Esophagus squamous epithelium (tissue), 4 donors: ENCODE results near the gene GPRASP3.

Experiments
- CTCF ChIP-seq, 6 experiments: fragments of 450-650 bp in 4 of 6; fragments of 200-600 bp in 2 of 6; sonication (generic) in 2 of 6; IDR thresholded peaks; one replicate each; pipeline ENCODE4 v1.5.1; 2016 to 2019; ENCODE audit warnings: antibody characterized with exemption in 6 of 6, mild to moderate bottlenecking in 4 of 6, moderate library complexity in 4 of 6
- POLR2A ChIP-seq, 4 donors: fragments of 450-650 bp; IDR thresholded peaks; one replicate each; pipeline ENCODE4 v1.6.1; 2017; ENCODE audit warnings: antibody characterized with exemption in 4 of 4, mild to moderate bottlenecking in 4 of 4, moderate library complexity in 3 of 4

DNA sequence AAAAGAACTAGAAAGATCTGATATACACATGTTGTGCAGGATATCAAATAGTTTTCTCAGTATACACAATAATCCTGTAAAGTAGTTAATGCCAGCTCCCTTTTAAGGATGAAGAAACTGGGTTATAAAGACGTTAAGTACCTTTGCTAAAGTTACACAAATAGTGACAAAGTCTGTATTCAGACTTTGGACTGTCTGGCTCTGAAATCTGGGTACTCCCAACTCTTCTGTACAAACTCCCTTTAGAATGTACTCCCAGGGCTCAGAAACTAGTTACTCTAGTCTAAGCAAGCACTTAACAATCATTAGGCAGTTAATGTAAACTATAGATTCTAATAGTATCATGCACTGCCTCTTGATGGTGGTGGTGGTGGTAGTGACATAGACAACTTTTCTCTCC, 7.2 kb downstream of the GPRASP3 start:
- TF ChIP-seq CTCF (IDR thresholded peaks at IDR 0.05) = no peak
- TF ChIP-seq POLR2A (IDR thresholded peaks at IDR 0.05) = no peak
